ENCODE data around the gene BHLHE40. TPM values are rescaled to one million over a fixed set of nuclear protein-coding genes. Genes with fewer than 3 reads are reported as not detected.

BHLHE40 gene
- 288 TPM for total RNA-seq

- intact Hi-C loops (cut with DNase I), result no loop called here
- DNase-seq (ENCODE audit: low spot score), result no peak
- peak; percentile 0 for ATAC-seq
Observed at GRCh38 chr3:4979428-4980228, at the start of gene BHLHE40. Gene BHLHE40, plus strand, starts transcription at chr3:4979437. Its CDS starts 282 bp downstream, at chr3:4979719.

- intact Hi-C loops (cut with DNase I), result no loop called here
- ATAC-seq (no peak), DNase-seq (ENCODE audit: low spot score) (no peak)
Observed at GRCh38 chr3:4930501-4930900, 48.7 kb upstream of the BHLHE40 start.

- DNase-seq (ENCODE audit: low spot score), result no peak
- no peak for ATAC-seq
- intact Hi-C loops (cut with DNase I), result no loop called here
Observed at GRCh38 chr3:4934050-4934449, 45.2 kb upstream of the BHLHE40 start.

- intact Hi-C loops (cut with DNase I), result no loop called here
- no peak for ATAC-seq
- no peak for DNase-seq (ENCODE audit: low spot score)
Observed at GRCh38 chr3:4935347-4935746, 43.9 kb upstream of the BHLHE40 start.

- intact Hi-C loops (cut with DNase I), result no loop called here
- ATAC-seq (no peak), DNase-seq (ENCODE audit: low spot score) (no peak)
Observed at GRCh38 chr3:4936982-4937614, 42.1 kb upstream of the BHLHE40 start.

- ATAC-seq (no peak), DNase-seq (ENCODE audit: low spot score) (no peak)
- intact Hi-C loops (cut with DNase I), result no loop called here
Observed at GRCh38 chr3:4938281-4938982, 40.8 kb upstream of the BHLHE40 start.

- DNase-seq (ENCODE audit: low spot score) (no peak), ATAC-seq (no peak)
- intact Hi-C loops (cut with DNase I), result no loop called here
Observed at GRCh38 chr3:4939276-4939675, 40.0 kb upstream of the BHLHE40 start.

GRCh38 chr3:4940985-4941384, 38.3 kb upstream of the BHLHE40 start:
- ATAC-seq, result no peak
- intact Hi-C loops (cut with DNase I), result no loop called here
- no peak for DNase-seq (ENCODE audit: low spot score)

GRCh38 chr3:4943549-4943948, 35.7 kb upstream of the BHLHE40 start:
- ATAC-seq, result no peak
- intact Hi-C loops (cut with DNase I), result no loop called here

GRCh38 chr3:4945324-4945723, 33.9 kb upstream of the BHLHE40 start:
- intact Hi-C loops (cut with DNase I), result no loop called here
- no peak for ATAC-seq
- no peak for DNase-seq (ENCODE audit: low spot score)

More at GRCh38 chr3:4943549-4943948, 35.7 kb upstream of the BHLHE40 start:
- no peak for DNase-seq (ENCODE audit: low spot score)

GRCh38 chr3:4947028-4947427, 32.2 kb upstream of the BHLHE40 start:
- ATAC-seq (no peak), DNase-seq (ENCODE audit: low spot score) (no peak)
- intact Hi-C loops (cut with DNase I), result no loop called here

GRCh38 chr3:4948395-4948794, 30.8 kb upstream of the BHLHE40 start:
- intact Hi-C loops (cut with DNase I), result no loop called here
- DNase-seq (ENCODE audit: low spot score), result no peak
- no peak for ATAC-seq

- ATAC-seq, result peak; percentile 67
- intact Hi-C loops (cut with DNase I), result no loop called here
- DNase-seq (ENCODE audit: low spot score), result no peak
Observed at GRCh38 chr3:4949004-4949403, 30.2 kb upstream of the BHLHE40 start.

GRCh38 chr3:4949659-4950058, 29.6 kb upstream of the BHLHE40 start:
- intact Hi-C loops (cut with DNase I), result no loop called here
- peak; percentile 47 for ATAC-seq
- no peak for DNase-seq (ENCODE audit: low spot score)

GRCh38 chr3:4950351-4950784, 28.9 kb upstream of the BHLHE40 start:
- intact Hi-C loops (cut with DNase I), result no loop called here
- no peak for DNase-seq (ENCODE audit: low spot score)
- ATAC-seq, result peak; percentile 69

GRCh38 chr3:4950948-4951347, 28.3 kb upstream of the BHLHE40 start:
- no peak for DNase-seq (ENCODE audit: low spot score)
- ATAC-seq, result no peak
- intact Hi-C loops (cut with DNase I), result no loop called here

- ATAC-seq, result no peak
- intact Hi-C loops (cut with DNase I), result no loop called here
- no peak for DNase-seq (ENCODE audit: low spot score)
Observed at GRCh38 chr3:4953119-4953518, 26.1 kb upstream of the BHLHE40 start.

GRCh38 chr3:4954256-4955000, 24.8 kb upstream of the BHLHE40 start:
- intact Hi-C loops (cut with DNase I), result no loop called here
- DNase-seq (ENCODE audit: low spot score), result no peak
- ATAC-seq, result no peak

- peak; percentile 42 for ATAC-seq
- intact Hi-C loops (cut with DNase I), result no loop called here
- no peak for DNase-seq (ENCODE audit: low spot score)
Observed at GRCh38 chr3:4956099-4956498, 23.1 kb upstream of the BHLHE40 start.
